Mesothelial cell of epicardium (in vitro differentiated cells): ENCODE data around the gene TAOK3. TPM values are rescaled to one million over a fixed set of nuclear protein-coding genes. Genes with fewer than 3 reads are reported as not detected.
"Not testable (repeated sequence)": the region's sequence is repeated elsewhere in the genome, so short reads cannot be mapped to it uniquely, and the experiment has no call there.

Experiments
- DNase-seq, 2 experiments: peaks; one replicate each; pipeline ENCODE4 v3.0.0; 2021; ENCODE audit warnings: low spot score in 2 of 2; ENCODE audit not compliant: unreplicated experiment in 2 of 2
- H3K27ac Mint-ChIP-seq: 2 replicates; pipeline ENCODE4 v1.8.0; 2021; ENCODE audit warnings: mixed read lengths
- H3K27me3 Mint-ChIP-seq: 2 replicates; pipeline ENCODE4 v1.8.0; 2021; ENCODE audit warnings: low read depth, mixed read lengths
- H3K36me3 Mint-ChIP-seq: 2 replicates; pipeline ENCODE4 v1.8.0; 2021; ENCODE audit warnings: mixed read lengths
- H3K4me1 Mint-ChIP-seq: 2 replicates; pipeline ENCODE4 v1.8.0; 2021; ENCODE audit warnings: mixed read lengths
- H3K4me3 Mint-ChIP-seq: 2 replicates; pipeline ENCODE4 v1.8.0; 2021; ENCODE audit warnings: mild to moderate bottlenecking, moderate library complexity, mixed read lengths
- H3K9me3 Mint-ChIP-seq: 2 replicates; pipeline ENCODE4 v1.8.0; 2021; ENCODE audit warnings: mixed read lengths
- CTCF ChIP-seq: fragments of 200-600 bp; sonication (generic); IDR thresholded peaks from one replicate; pipeline ENCODE4 v1.5.0; 2021; ENCODE audit warnings: antibody characterized with exemption; ENCODE audit not compliant: unreplicated experiment
- total RNA-seq: library from RNA; stranded (reverse); gene quantifications from 3 replicates; pipeline ENCODE4 v1.2.1, GENCODE V29; 2021

Gene TAOK3
- total RNA-seq, 1 donor from 2014 or later = 27.7 TPM

DNA sequence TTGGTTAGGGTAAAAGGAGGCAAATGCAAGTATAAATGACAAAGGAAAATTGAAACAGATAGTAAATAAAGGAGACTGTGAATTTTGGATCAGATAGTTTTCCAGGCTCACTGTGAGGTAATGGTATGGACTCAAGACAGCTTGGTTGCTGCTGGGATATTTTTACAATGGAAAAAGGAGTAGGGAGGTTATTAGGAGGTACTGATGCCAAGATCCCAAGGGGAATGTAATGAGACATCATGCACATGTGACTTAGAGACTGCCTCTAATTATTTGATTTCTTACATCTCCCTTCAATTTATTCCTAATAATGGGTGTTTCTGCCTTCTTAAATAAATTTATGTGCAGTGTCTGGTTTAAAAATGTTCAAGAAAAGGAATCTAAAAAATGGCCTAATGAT is 56.9 kb downstream of the TAOK3 start:
- H3K9me3 Mint-ChIP-seq = peaks cover 11% of the 10 kb centered on the region
- no peak overlapping the region for H3K4me3 Mint-ChIP-seq
- no peaks in the 10 kb centered on the region for H3K27me3 Mint-ChIP-seq
- H3K4me1 Mint-ChIP-seq = peaks cover 1% of the 10 kb centered on the region
- no peak for DNase-seq
- TF ChIP-seq CTCF = no peak
- no peak overlapping the region for H3K27ac Mint-ChIP-seq
- no peaks in the 10 kb centered on the region for H3K36me3 Mint-ChIP-seq

DNA sequence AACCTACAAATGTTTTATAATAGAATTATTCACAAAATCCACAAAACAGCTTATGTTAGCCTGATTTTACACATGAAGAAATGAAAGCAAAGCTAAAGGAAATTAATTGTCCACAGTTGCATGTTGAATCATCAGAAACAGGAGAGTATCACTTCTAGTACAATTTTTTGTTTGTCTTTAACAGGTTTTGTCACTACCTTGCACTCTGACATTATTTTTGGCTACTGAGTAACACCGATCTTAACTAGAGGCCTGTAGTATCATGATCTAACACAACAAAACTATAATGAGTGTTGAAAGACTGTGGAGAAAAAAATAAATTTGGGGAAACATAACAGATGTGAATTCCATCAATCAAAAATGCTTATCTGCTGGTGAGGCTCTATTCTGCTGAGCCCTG is 60.1 kb downstream of the TAOK3 start:
- H3K36me3 Mint-ChIP-seq = no peaks in the 10 kb centered on the region
- H3K27me3 Mint-ChIP-seq = no peaks in the 10 kb centered on the region
- H3K4me1 Mint-ChIP-seq = peaks cover 3% of the 10 kb centered on the region
- no peak overlapping the region for H3K27ac Mint-ChIP-seq
- no peak for TF ChIP-seq CTCF
- no peak overlapping the region for H3K4me3 Mint-ChIP-seq
- no peak for DNase-seq
- no peaks in the 10 kb centered on the region for H3K9me3 Mint-ChIP-seq

DNA sequence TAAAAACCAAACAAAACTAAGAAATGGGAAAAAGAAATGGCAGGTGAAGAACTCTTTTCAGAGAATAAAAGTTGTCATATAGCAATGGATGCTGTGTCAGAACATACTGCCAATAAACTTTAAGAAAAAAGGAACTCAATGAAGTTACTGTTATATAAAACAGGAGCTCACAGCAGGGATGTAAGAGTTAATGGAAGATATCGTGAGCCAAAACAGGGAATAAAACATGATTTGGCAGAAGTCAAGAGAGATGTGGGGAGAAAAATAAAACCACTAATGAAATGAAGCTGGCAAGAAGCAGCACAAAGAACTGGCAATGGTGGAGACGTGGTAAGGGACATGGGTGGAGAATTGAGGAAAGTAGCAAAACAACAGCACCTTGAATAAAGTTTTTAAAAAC is 61.0 kb downstream of the TAOK3 start:
- no peak overlapping the region for H3K4me3 Mint-ChIP-seq
- no peaks in the 10 kb centered on the region for H3K9me3 Mint-ChIP-seq
- H3K27ac Mint-ChIP-seq = no peak overlapping the region
- no peaks in the 10 kb centered on the region for H3K27me3 Mint-ChIP-seq
- no peak for DNase-seq
- no peak for TF ChIP-seq CTCF
- no peaks in the 10 kb centered on the region for H3K36me3 Mint-ChIP-seq
- peaks cover 9% of the 10 kb centered on the region for H3K4me1 Mint-ChIP-seq

DNA sequence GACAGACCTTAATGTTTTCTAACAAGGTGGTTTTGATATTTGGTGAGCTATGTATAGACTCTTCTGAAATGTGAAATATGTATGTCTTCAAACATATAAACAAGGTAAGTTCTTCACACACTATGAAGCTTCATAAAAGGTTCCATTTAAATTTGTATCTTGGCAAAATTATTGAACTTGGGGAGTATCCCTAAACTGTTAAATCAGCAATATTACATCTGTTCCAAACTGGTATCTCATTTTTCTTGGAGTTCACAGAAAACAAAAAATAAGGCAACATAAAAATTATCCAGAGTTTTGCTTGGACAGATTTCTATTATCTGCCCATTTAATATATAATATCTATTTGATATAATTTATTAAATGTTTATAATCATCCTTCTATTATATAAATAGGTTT is 62.4 kb downstream of the TAOK3 start:
- Mint-ChIP-seq H3K4me1 (peaks cover 8% of the 10 kb centered on the region), H3K27ac (no peak overlapping the region), H3K36me3 (no peaks in the 10 kb centered on the region), H3K9me3 (no peaks in the 10 kb centered on the region), H3K4me3 (no peak overlapping the region), H3K27me3 (no peaks in the 10 kb centered on the region)
- no peak for TF ChIP-seq CTCF
- no peak for DNase-seq

- H3K4me3 Mint-ChIP-seq, H3K9me3 Mint-ChIP-seq, H3K36me3 Mint-ChIP-seq, H3K27me3 Mint-ChIP-seq, DNase-seq, H3K4me1 Mint-ChIP-seq, H3K27ac Mint-ChIP-seq: not testable (repeated sequence)
Measured at GRCh38 chr12:118308006-118308405, 64.7 kb downstream of the TAOK3 start.

DNA sequence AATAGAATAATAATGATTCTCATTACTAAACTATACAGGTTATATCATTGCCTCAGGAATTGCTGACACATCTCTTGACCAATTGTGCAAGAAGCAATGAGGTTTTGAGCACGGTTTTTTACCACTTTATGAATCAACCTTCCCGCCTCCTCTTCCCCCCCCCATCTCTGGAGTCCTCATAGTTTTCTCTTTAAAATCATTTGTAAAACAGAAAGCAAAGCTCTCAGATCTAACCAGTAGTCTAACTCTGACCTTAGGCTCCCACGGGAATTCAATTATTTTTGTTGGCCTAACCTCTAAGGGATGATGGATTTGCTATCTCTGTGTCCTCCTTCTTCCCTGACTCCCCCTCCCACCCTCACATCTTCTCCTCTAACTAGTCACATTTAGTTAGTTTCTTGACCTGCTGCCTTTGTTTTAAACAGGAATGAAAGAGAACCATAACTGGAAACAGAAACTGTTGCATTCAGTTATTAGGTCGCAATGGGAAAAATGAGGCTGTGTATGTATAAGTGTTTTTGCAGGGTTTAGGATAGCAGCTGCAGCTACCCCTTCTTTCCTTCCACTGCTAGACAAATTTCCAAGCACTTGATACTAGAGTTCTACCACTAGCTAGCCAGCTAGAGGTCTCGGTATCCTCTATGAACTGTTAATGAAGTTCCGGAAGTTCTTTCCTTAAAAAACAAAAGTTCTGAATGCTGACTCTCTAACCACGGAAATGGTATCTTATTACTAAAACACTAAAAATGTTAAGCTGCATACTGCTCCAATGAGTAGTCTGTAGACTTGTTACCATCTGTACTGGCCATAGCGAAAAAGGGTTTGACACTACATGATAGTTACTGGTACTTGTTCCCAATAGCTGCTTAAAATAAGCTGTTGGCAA is 65.4 kb downstream of the TAOK3 start:
- H3K27me3 Mint-ChIP-seq = no peaks in the 10 kb centered on the region
- H3K4me1 Mint-ChIP-seq = peaks cover 10% of the 10 kb centered on the region
- TF ChIP-seq CTCF = no peak
- H3K36me3 Mint-ChIP-seq = no peaks in the 10 kb centered on the region
- no peaks in the 10 kb centered on the region for H3K9me3 Mint-ChIP-seq
- H3K4me3 Mint-ChIP-seq = no peak overlapping the region
- no peak for DNase-seq
- peak overlapping the region; percentile 56 for H3K27ac Mint-ChIP-seq
